BJ (cell line): ENCODE measurements around the gene ATF7IP. TPM values are rescaled to one million over a fixed set of nuclear protein-coding genes. Genes with fewer than 3 reads are reported as not detected.

Source experiments
- CTCF ChIA-PET: fragments of 350-600 bp; formaldehyde crosslinking; extraction: SDS; loops from one replicate; lab custom pipeline; 2021; ENCODE audit warnings: antibody characterized with exemption, inconsistent platforms; lab: Yijun Ruan, JAX
- POLR2A ChIA-PET: fragments of 300-600 bp; sonication (Branson Sonifier 250); formaldehyde crosslinking; extraction: SDS; loops from one replicate; lab custom pipeline; 2021; ENCODE audit warnings: antibody characterized with exemption; lab: Charles Lee
- DNase-seq: peaks from one replicate; pipeline ENCODE4 v3.0.0-alpha.2; 2011; ENCODE audit warnings: low read depth
- H3K27me3 ChIP-seq: 2 replicates; pipeline ENCODE4 v1.6.0; 2011; ENCODE audit warnings: low read length; ENCODE audit not compliant: control insufficient read depth, insufficient read depth
- H3K36me3 ChIP-seq: 2 replicates; pipeline ENCODE4 v1.5.1; 2011; ENCODE audit warnings: low read length; ENCODE audit not compliant: control insufficient read depth, insufficient read depth
- H3K4me3 ChIP-seq: 2 replicates; pipeline ENCODE4 v1.5.1; 2011; ENCODE audit warnings: low read depth, mild to moderate bottlenecking, control low read depth, low read length
- CTCF ChIP-seq: IDR thresholded peaks from 2 replicates; pipeline ENCODE4 v1.5.1; 2011; ENCODE audit warnings: low read depth, mild to moderate bottlenecking, control low read depth, inconsistent platforms, low read length, moderate library complexity; ENCODE audit not compliant: insufficient read depth
- polyA plus RNA-seq: library from polyadenylated mRNA; depleted of rRNA; stranded (reverse); fragments of >200 nt; gene quantifications from 2 replicates; pipeline ENCODE4 v1.2.3, GENCODE V29; 2011

Gene ATF7IP
- polyA plus RNA-seq, 1 experiment, result 8.1 TPM

GRCh38 chr12:14435627-14436026, 70.1 kb downstream of the ATF7IP start:
- TF ChIP-seq CTCF, result no peak
- Histone ChIP-seq H3K36me3 (no peaks in the 10 kb centered on the region), H3K27me3 (no peaks in the 10 kb centered on the region), H3K4me3 (no peak overlapping the region)
- DNase-seq, result no peak
- ChIA-PET CTCF (interaction anchor here (0.7 kb wide), 1 partner anchor 18 kb away, joined by 3 read pairs; no protein-coding TSS in a partner anchor), POLR2A (no interaction called here)

GRCh38 chr12:14442221-14442881, 76.9 kb downstream of the ATF7IP start:
- CTCF ChIA-PET, result no interaction called here
- no peak for DNase-seq
- Histone ChIP-seq H3K27me3 (no peaks in the 10 kb centered on the region), H3K4me3 (no peak overlapping the region), H3K36me3 (no peaks in the 10 kb centered on the region; the same call in 1 of the 2 replicates)
- POLR2A ChIA-PET, result no interaction called here
- no peak for TF ChIP-seq CTCF

GRCh38 chr12:14443531-14443930, 78.0 kb downstream of the ATF7IP start:
- Histone ChIP-seq H3K27me3 (no peaks in the 10 kb centered on the region), H3K4me3 (no peak overlapping the region), H3K36me3 (peaks cover 1% of the 10 kb centered on the region; the same call in 1 of the 2 replicates)
- TF ChIP-seq CTCF, result no peak
- ChIA-PET CTCF (interaction anchor here (0.6 to 1.8 kb wide), 2 partner anchors 9 to 11 kb away, joined by 3 to 5 read pairs; no protein-coding TSS in a partner anchor), POLR2A (no interaction called here)
- DNase-seq, result no peak

- no peak for TF ChIP-seq CTCF
- ChIA-PET POLR2A (no interaction called here), CTCF (no interaction called here)
- Histone ChIP-seq H3K27me3 (no peaks in the 10 kb centered on the region), H3K36me3 (peaks cover 2% of the 10 kb centered on the region), H3K4me3 (no peak overlapping the region)
- no peak for DNase-seq
Measured at GRCh38 chr12:14450479-14450878, 85.0 kb downstream of the ATF7IP start.

GRCh38 chr12:14452336-14452735, 86.9 kb downstream of the ATF7IP start:
- peaks cover 2% of the 10 kb centered on the region; the same call in 1 of the 2 replicates for H3K36me3 ChIP-seq
- H3K27me3 ChIP-seq, result no peaks in the 10 kb centered on the region
- no peak for TF ChIP-seq CTCF
- H3K4me3 ChIP-seq, result no peak overlapping the region
- ChIA-PET CTCF (interaction anchor here (0.6 kb wide), 1 partner anchor 9 kb away, joined by 3 read pairs; no protein-coding TSS in a partner anchor), POLR2A (no interaction called here)
- DNase-seq, result no peak
